Measurements from ENCODE around the gene ALB.

ALB gene

GRCh38 chr4:73417973-73418372 is 13.9 kb downstream of the ALB start:
- ChIA-PET CTCF (interaction anchor here (0.9 to 4.5 kb wide), 4 partner anchors 14 to 28 kb away, joined by 3 to 15 read pairs (median 6); no protein-coding TSS in a partner anchor), POLR2A (no interaction called here)
- no peak for TF ChIP-seq CTCF (IDR thresholded peaks at IDR 0.05; ENCODE audit: control extremely low read depth, extremely low read depth, low read depth, missing control alignments)

GRCh38 chr4:73418677-73419076 is 14.6 kb downstream of the ALB start:
- TF ChIP-seq CTCF (IDR thresholded peaks at IDR 0.05; ENCODE audit: control extremely low read depth, extremely low read depth, low read depth, missing control alignments), result no peak
- DNase-seq (ENCODE audit: extremely low spot score), result no peak
- ChIA-PET CTCF (interaction anchor here (0.8 to 4.5 kb wide), 5 partner anchors 11 to 78 kb away, joined by 3 to 15 read pairs (median 5); no protein-coding TSS in a partner anchor), POLR2A (no interaction called here)

More at GRCh38 chr4:73417973-73418372, 13.9 kb downstream of the ALB start:
- DNase-seq (ENCODE audit: extremely low spot score), result no peak

GRCh38 chr4:73419106-73420038 is 15.3 kb downstream of the ALB start:
- DNase-seq (ENCODE audit: extremely low spot score), result no peak
- CTCF ChIA-PET, result interaction anchor here (0.8 to 4.5 kb wide), 7 partner anchors 11 to 78 kb away, joined by 3 to 15 read pairs (median 3); no protein-coding TSS in a partner anchor
- POLR2A ChIA-PET, result no interaction called here
- no peak for TF ChIP-seq CTCF (IDR thresholded peaks at IDR 0.05; ENCODE audit: control extremely low read depth, extremely low read depth, low read depth, missing control alignments)

GRCh38 chr4:73420615-73421014 is 16.5 kb downstream of the ALB start:
- ChIA-PET POLR2A (no interaction called here), CTCF (interaction anchor here (1.0 to 4.5 kb wide), 4 partner anchors 12 to 25 kb away, joined by 3 to 15 read pairs (median 4); no protein-coding TSS in a partner anchor)
- no peak for DNase-seq (ENCODE audit: extremely low spot score)
- no peak for TF ChIP-seq CTCF (IDR thresholded peaks at IDR 0.05; ENCODE audit: control extremely low read depth, extremely low read depth, low read depth, missing control alignments)

GRCh38 chr4:73421708-73422457 is 17.8 kb downstream of the ALB start:
- ChIA-PET POLR2A (no interaction called here), CTCF (interaction anchor here (4.5 kb wide), 1 partner anchor 10 kb away, joined by 15 read pairs; no protein-coding TSS in a partner anchor)
- TF ChIP-seq CTCF (IDR thresholded peaks at IDR 0.05; ENCODE audit: control extremely low read depth, extremely low read depth, low read depth, missing control alignments), result no peak
- DNase-seq (ENCODE audit: extremely low spot score), result no peak

GRCh38 chr4:73422458-73422752 is 18.3 kb downstream of the ALB start:
- no peak for TF ChIP-seq CTCF (IDR thresholded peaks at IDR 0.05; ENCODE audit: control extremely low read depth, extremely low read depth, low read depth, missing control alignments)
- no peak for DNase-seq (ENCODE audit: extremely low spot score)
- ChIA-PET POLR2A (no interaction called here), CTCF (interaction anchor here (1.0 kb wide), 1 partner anchor 67 kb away, joined by 4 read pairs; no protein-coding TSS in a partner anchor)

All from GM10248 (cell line).